OCI-LY1 (cell line): ENCODE results near the gene PAM16.

ENCODE experiments used
- H2AFZ ChIP-seq: fragments of 200-600 bp; sonication (generic), shearing (Covaris generic); 2 replicates; pipeline ENCODE4 v1.6.0; 2014; ENCODE audit warnings: antibody characterized with exemption, mild to moderate bottlenecking, low read length
- H3F3A ChIP-seq: fragments of 200-600 bp; sonication (generic), shearing (Covaris generic); 2 replicates; pipeline ENCODE4 v1.6.0; 2014; ENCODE audit warnings: mild to moderate bottlenecking, antibody characterized with exemption, low read length, moderate library complexity; ENCODE audit not compliant: insufficient read depth
- H3K27ac ChIP-seq: fragments of 200-600 bp; sonication (generic); 2 replicates; pipeline ENCODE4 v1.5.1; 2014; ENCODE audit warnings: low read length, mixed run types, mild to moderate bottlenecking, low read depth; ENCODE audit not compliant: poor library complexity, severe bottlenecking
- H3K27me3 ChIP-seq: fragments of 200-600 bp; sonication (generic); 2 replicates; pipeline ENCODE4 v1.6.0; 2014; ENCODE audit warnings: antibody characterized with exemption, mild to moderate bottlenecking, low read length, moderate library complexity; ENCODE audit not compliant: insufficient read depth
- H3K36me3 ChIP-seq: fragments of 200-600 bp; sonication (generic); 2 replicates; pipeline ENCODE4 v1.6.1; 2014; ENCODE audit warnings: mild to moderate bottlenecking, antibody characterized with exemption, low read length, moderate library complexity, mixed read lengths; ENCODE audit not compliant: insufficient read depth
- H3K4me1 ChIP-seq: fragments of 200-600 bp; sonication (generic); 2 replicates; pipeline ENCODE4 v1.5.1; 2014; ENCODE audit warnings: mild to moderate bottlenecking, low read length, moderate library complexity; ENCODE audit not compliant: insufficient read depth, severe bottlenecking
- H3K4me2 ChIP-seq: fragments of 200-600 bp; sonication (generic), shearing (Covaris generic); 2 replicates; pipeline ENCODE4 v1.6.1; 2014; ENCODE audit warnings: low read length
- H3K4me3 ChIP-seq: fragments of 200-600 bp; sonication (generic); 2 replicates; pipeline ENCODE4 v1.5.1; 2014; ENCODE audit warnings: low read length, low read depth, mild to moderate bottlenecking, mixed read lengths; ENCODE audit not compliant: poor library complexity, severe bottlenecking
- H3K79me2 ChIP-seq: fragments of 200-600 bp; shearing (Covaris generic); 2 replicates; pipeline ENCODE4 v1.6.1; 2016; ENCODE audit warnings: mixed run types, low read length, mixed read lengths; ENCODE audit not compliant: insufficient read depth
- H3K9ac ChIP-seq: fragments of 200-600 bp; sonication (generic), shearing (Covaris generic); 2 replicates; pipeline ENCODE4 v1.6.1; 2014; ENCODE audit warnings: mild to moderate bottlenecking, low read length, mixed read lengths
- H3K9me2 ChIP-seq: fragments of 200-600 bp; sonication (generic), shearing (Covaris generic); 2 replicates; pipeline ENCODE4 v1.6.1; 2014; ENCODE audit warnings: low read depth, mild to moderate bottlenecking, low read length, mixed read lengths
- H3K9me3 ChIP-seq: fragments of 200-600 bp; shearing (Covaris generic); 2 replicates; pipeline ENCODE4 v1.6.1; 2014; ENCODE audit warnings: low read length, mixed read lengths
- H4K20me1 ChIP-seq: fragments of 200-600 bp; sonication (generic), shearing (Covaris generic); 2 replicates; pipeline ENCODE4 v1.6.0; 2016; ENCODE audit warnings: mild to moderate bottlenecking, low read length; ENCODE audit not compliant: insufficient read depth
- EZH2 ChIP-seq: fragments of 200-600 bp; sonication (generic), shearing (Covaris generic); IDR thresholded peaks from 2 replicates; pipeline ENCODE4 v1.8.0; 2017; ENCODE audit warnings: borderline replicate concordance, mixed run types, mild to moderate bottlenecking, antibody characterized with exemption, low read length, moderate library complexity, mixed read lengths
- TF ChIP-seq, protein P1 (sequence below): fragments of 200-600 bp; sonication (generic), shearing (Covaris generic); IDR thresholded peaks from 2 replicates; pipeline ENCODE4 v1.5.1; 2017; ENCODE audit warnings: mild to moderate bottlenecking, antibody characterized with exemption, low read length, moderate library complexity, mixed read lengths

The PAM16 gene

DNA sequence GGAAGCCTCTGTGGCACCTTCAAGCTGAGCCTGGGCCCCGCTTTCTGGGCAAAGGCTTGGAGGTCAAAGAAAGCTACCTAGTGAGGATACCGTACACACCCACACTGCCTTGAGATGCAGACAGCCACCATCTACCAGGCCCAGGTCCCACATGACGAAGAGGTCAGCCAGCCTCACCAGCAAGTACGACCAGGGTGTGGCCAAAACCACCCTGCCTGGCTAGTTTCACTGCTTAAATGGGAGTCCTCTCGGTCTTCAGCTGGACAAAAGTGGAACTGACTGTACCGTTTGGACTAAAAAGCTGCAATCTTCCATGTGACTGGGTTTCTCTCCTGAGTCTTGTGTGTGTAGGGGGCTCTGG, 42.1 kb upstream of the PAM16 start:
- Histone ChIP-seq H3K4me2 (no peak overlapping the region), H3K9me3 (no peaks in the 10 kb centered on the region), H3K9me2 (no peaks in the 10 kb centered on the region), H4K20me1 (no peaks in the 10 kb centered on the region), H3K36me3 (peaks cover 60% of the 10 kb centered on the region), H3K27me3 (no peaks in the 10 kb centered on the region), H2AFZ (no peak overlapping the region), H3K4me1 (peaks cover 13% of the 10 kb centered on the region), H3K27ac (no peak overlapping the region), H3K9ac (no peak overlapping the region), H3K79me2 (no peaks in the 10 kb centered on the region), H3K4me3 (no peak overlapping the region), H3F3A (no peaks in the 10 kb centered on the region)
- TF ChIP-seq EZH2 = no peak
- TF ChIP-seq, protein P1, sequence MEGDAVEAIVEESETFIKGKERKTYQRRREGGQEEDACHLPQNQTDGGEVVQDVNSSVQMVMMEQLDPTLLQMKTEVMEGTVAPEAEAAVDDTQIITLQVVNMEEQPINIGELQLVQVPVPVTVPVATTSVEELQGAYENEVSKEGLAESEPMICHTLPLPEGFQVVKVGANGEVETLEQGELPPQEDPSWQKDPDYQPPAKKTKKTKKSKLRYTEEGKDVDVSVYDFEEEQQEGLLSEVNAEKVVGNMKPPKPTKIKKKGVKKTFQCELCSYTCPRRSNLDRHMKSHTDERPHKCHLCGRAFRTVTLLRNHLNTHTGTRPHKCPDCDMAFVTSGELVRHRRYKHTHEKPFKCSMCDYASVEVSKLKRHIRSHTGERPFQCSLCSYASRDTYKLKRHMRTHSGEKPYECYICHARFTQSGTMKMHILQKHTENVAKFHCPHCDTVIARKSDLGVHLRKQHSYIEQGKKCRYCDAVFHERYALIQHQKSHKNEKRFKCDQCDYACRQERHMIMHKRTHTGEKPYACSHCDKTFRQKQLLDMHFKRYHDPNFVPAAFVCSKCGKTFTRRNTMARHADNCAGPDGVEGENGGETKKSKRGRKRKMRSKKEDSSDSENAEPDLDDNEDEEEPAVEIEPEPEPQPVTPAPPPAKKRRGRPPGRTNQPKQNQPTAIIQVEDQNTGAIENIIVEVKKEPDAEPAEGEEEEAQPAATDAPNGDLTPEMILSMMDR = no peak

DNA sequence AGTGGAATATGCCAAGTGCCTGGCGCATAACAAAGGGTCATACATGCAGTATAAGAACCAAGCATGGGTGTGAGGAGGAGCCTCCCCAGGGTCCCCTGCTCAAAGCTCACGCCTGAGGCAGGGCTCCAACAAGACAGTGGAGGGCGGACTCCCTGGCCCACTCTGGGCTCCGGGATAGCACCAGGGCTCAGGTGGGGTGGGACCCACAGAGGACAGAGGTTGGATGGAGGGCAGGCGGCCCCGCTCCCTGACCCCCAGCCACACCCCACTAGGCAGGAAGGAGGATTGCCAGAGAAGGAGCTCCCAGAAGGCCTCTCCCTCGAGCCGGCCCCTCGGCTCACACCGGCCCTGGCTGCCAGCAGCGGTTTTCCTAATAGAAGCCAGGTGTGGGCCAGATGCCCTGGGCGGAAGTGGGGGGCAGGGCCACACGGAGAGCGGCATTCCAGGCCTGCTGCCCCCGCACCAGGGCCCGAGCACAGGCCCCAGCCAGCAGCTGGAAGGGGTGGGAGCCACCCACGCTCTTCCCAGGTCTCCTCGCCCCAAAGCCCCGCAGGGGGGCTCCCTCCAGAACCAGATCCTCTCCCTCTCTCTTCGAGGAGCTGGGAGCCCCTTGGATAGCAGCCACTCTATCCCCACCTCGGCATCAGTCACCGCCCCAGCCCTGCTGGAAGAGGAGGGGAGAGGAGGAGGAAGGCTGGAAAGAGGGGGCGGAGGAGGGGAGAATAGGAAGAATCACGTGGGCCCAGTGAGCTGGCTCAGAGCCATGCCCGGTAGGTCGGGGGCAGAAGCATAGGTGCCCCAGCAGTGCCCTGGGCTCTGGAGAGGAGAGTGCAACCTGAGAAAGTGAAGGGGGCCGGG, 41.5 kb upstream of the PAM16 start:
- Histone ChIP-seq H3K4me3 (no peak overlapping the region), H4K20me1 (no peaks in the 10 kb centered on the region), H3K79me2 (no peaks in the 10 kb centered on the region), H3K9ac (no peak overlapping the region), H3K9me3 (no peaks in the 10 kb centered on the region), H2AFZ (no peak overlapping the region), H3K36me3 (peaks cover 63% of the 10 kb centered on the region), H3K27me3 (no peaks in the 10 kb centered on the region), H3K4me2 (no peak overlapping the region), H3K4me1 (peaks cover 13% of the 10 kb centered on the region), H3K27ac (no peak overlapping the region), H3F3A (no peaks in the 10 kb centered on the region), H3K9me2 (no peaks in the 10 kb centered on the region)
- TF ChIP-seq EZH2 = no peak
- TF ChIP-seq, protein P1 = no peak

DNA sequence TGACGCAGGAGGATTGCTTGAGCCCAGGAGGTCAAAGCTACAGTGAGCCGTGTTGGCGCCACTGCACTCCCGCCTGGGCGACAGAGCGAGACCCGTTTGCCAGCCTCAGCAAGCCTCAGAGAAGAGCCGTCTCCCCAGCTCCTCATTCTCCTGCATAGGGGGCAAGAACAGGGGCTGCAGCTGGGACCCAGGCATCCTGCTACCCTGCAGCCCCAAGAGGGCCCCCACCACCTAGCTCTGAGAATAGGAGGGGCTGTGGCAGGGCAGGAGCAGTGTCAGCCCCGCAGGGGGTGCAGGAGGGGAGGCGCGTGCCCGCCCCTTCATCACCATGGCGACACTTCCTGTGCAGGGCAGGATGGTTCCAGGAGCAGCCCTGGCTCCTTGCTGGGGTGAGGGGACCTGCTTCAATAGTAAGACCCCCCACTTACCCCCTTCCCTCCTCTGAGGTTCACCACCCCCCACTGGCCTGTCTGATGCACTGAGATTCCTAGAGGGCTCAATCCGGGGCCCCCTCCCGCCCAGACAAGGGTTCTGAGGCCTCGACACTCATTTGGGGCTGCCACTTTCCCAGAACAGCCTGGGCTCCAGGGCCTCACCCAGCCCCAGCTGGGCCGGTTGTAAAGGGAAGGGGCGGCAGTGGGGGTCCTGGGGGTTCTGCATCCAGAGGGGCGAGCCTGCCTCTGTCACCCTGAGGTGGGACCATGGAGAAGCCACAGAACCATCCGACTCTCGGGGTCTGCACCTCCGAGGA, 40.7 kb upstream of the PAM16 start:
- H3K4me2 ChIP-seq = no peak overlapping the region
- H3K36me3 ChIP-seq = peaks cover 62% of the 10 kb centered on the region
- H2AFZ ChIP-seq = no peak overlapping the region
- H3F3A ChIP-seq = no peaks in the 10 kb centered on the region
- H3K4me3 ChIP-seq = no peak overlapping the region
- H3K27ac ChIP-seq = no peak overlapping the region
- no peak overlapping the region for H3K9ac ChIP-seq
- H3K9me3 ChIP-seq = no peaks in the 10 kb centered on the region
- no peaks in the 10 kb centered on the region for H3K27me3 ChIP-seq
- peaks cover 13% of the 10 kb centered on the region for H3K4me1 ChIP-seq
- H4K20me1 ChIP-seq = no peaks in the 10 kb centered on the region
- no peaks in the 10 kb centered on the region for H3K9me2 ChIP-seq
- TF ChIP-seq, protein P1 = no peak
- TF ChIP-seq EZH2 = no peak
- H3K79me2 ChIP-seq = no peaks in the 10 kb centered on the region
